ENCODE data around the gene KIF4B.
A peak's percentile ranks its signal among the peaks of the same experiment; 100 is the strongest.

DNA sequence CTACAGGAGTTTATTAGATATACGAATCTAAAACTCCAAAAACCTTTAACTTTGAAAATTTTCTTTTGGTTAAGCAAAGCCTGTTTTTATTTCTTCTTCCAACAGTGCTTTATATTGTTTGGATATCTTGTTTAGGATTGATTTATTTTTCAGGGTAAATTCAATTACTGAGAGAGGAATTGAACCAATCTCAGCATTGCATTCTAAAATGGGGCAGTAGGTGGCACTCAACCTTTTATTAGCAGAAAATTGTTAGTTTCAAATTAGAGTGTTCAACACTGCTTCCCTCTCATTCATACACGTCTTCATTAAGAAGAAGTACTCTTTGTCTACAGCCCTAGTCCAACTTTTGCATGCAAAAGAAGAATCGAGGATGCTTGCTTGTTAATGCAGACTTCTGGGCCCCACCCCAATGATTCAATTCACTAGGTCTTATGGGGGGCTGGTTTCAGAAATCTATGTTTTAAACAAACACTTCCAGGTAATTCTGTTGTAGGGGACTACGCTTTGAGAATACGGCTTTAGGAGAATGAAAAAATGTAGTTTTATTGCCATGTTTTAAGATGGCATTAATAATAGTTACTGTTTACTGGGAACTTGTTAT lies 46.0 kb upstream of the KIF4B start:
- TF ChIP-seq EZH2 (IDR thresholded peaks at IDR 0.05; ENCODE audit: borderline replicate concordance) (no peak), EZH2phosphoT487 (IDR thresholded peaks at IDR 0.05; ENCODE audit: low read depth, severe bottlenecking, unreplicated experiment) (no peak)
- TF ChIP-seq, protein P1, sequence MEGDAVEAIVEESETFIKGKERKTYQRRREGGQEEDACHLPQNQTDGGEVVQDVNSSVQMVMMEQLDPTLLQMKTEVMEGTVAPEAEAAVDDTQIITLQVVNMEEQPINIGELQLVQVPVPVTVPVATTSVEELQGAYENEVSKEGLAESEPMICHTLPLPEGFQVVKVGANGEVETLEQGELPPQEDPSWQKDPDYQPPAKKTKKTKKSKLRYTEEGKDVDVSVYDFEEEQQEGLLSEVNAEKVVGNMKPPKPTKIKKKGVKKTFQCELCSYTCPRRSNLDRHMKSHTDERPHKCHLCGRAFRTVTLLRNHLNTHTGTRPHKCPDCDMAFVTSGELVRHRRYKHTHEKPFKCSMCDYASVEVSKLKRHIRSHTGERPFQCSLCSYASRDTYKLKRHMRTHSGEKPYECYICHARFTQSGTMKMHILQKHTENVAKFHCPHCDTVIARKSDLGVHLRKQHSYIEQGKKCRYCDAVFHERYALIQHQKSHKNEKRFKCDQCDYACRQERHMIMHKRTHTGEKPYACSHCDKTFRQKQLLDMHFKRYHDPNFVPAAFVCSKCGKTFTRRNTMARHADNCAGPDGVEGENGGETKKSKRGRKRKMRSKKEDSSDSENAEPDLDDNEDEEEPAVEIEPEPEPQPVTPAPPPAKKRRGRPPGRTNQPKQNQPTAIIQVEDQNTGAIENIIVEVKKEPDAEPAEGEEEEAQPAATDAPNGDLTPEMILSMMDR (IDR thresholded peaks at IDR 0.05; ENCODE audit: poor library complexity): peak; percentile 56
